GM18870 (cell line): Measurements from ENCODE around the gene BICC1.

Experiments used
- ATAC-seq: cut with Tn5 transposase; IDR thresholded peaks from one replicate; pipeline ENCODE4 v1.9.1; 2021; ENCODE audit warnings: moderate library complexity; ENCODE audit not compliant: unreplicated experiment

Gene BICC1

GRCh38 chr10:58560068-58560467 lies 47.4 kb downstream of the BICC1 start:
- no peak for ATAC-seq

- no peak for ATAC-seq
These were observed 52.6 kb downstream of the BICC1 start for GRCh38 chr10:58565271-58565670.

DNA sequence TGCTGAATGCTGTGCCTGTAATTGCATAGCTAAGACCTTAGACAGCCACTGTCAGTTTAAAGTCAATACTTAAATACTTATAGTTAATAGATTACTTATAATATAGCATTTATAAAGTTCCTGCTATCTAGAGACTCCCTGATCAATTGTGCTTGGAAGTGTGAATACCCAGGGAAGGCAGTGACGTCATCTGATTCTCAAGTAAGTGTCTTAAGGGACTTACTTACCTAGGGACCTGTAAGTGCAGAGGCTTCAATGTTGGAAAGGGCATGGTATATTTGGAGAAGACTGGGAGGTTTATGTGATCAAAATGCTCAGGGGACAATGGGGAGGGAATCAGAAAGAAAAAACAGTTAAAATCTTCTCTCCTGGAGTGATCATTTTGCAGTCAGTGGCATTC lies 55.0 kb downstream of the BICC1 start:
- no peak for ATAC-seq

DNA sequence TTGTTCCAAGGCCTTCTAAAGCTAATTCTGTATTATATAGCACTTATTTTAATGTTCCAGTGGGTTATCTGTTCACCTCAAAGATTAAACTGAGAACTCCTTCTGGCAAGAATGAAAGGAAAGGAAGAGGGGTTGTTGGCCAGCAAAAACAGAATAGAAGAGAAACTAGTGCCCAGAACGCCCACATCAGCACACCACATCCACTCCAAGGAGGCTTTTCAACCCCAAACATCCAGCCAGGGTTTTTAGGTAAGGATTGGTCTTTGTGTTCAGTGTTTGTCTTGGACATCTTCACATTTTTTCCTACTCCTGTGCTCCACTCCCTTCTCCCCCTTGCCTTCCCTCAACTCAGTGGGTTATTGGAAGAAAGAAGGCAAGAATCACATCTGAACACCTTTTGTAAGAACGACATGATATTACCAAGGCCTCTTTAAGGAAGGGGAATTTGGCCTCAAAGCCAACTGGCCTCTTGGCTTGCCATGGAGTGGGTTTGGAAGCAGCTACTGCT lies 55.8 kb downstream of the BICC1 start:
- no peak for ATAC-seq

- no peak for ATAC-seq
These were observed 57.6 kb downstream of the BICC1 start for GRCh38 chr10:58570307-58570723.

DNA sequence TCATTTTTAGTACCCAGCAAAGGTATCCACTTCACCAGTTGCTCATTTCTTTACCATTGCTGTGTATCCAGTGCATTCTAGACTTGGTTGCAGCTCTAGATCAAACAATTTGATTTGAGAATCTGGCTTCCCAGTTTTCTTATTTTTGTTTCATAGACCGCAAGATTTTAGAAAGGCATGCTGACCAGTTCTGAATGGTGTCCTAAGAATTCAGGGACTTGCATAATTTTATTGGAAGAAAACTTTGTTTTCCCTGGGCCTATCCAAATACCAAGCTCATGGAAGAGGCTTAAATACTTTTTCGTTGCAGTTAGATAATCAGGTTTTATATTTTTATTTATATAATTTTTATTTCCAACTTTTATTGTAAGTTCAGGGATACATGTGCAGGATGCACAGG lies 58.3 kb downstream of the BICC1 start:
- ATAC-seq = no peak

- ATAC-seq = no peak
These were observed 60.5 kb downstream of the BICC1 start for GRCh38 chr10:58573144-58573543.

DNA sequence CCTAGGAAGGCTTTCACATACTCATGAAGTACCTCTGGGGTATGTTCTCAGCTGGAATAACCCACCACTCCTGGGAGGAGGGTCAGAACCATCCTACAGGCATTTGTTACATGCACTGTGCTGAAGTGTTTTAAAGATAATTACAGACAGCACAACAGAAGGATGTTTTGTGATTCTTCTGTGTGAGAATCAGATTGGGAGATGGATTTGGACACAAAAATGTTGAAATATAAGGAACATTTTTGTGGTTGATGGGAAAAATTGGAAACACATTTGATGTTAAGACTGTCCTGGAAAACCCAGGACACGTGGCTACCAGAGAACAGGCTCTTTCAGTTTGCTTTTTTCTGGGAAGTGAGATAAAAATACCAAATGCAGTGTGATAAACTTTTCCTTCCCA lies 61.4 kb downstream of the BICC1 start:
- ATAC-seq = no peak

DNA sequence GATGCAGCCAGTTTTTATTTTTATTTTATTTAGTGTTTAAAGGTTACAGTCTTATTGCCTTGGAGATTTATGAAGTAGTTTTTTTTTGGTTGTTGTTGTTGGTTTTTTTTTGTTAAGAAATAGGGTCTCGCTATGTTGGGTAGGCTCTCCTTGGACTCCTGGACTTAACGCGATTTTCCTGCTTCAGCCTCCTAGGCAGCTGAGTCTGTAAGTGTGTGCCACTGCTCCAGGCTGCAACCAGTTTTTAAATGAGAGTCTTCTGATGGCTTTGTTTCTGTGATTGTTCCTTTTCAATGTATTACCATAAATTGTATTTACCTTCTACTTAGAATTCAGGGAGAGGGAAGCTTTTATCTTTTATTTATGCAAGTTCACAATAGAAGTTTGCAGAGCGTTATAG lies 62.8 kb downstream of the BICC1 start:
- no peak for ATAC-seq

GRCh38 chr10:58576751-58577436 lies 64.2 kb downstream of the BICC1 start:
- no peak for ATAC-seq

GRCh38 chr10:58577437-58577777 lies 64.7 kb downstream of the BICC1 start:
- ATAC-seq = no peak

GRCh38 chr10:58578366-58578765 lies 65.7 kb downstream of the BICC1 start:
- no peak for ATAC-seq

DNA sequence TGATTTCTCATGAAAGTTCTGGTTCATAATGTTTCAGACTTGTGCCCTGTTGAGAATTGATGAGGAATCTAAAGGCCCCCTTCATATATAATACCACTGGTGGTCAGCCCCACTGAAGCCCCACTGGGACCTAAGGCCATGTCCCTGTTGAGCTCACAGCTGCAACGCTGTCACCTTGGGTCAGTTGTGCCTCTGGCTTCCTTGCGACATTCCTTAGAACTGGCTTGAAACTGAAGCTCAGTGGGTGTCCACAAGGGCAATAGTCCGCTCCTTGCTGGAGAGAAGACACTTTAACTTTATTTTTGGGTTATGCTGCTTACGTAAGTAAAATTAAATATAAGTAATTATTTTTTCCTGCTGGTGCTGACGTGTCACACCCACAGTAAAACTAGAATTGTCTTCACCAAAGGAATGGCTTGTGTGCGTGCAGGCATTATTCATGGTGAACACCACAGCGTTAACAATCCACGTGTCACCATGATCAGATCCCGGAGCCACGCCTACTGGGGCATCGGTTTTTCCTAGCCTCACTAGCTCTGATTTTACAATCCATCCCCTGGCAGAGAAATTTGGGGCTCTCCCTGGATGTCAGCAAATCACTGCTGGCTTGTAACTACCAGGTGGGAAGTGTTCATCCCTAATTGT lies 66.5 kb downstream of the BICC1 start:
- ATAC-seq = no peak

GRCh38 chr10:58582045-58582444 lies 69.4 kb downstream of the BICC1 start:
- ATAC-seq = no peak

DNA sequence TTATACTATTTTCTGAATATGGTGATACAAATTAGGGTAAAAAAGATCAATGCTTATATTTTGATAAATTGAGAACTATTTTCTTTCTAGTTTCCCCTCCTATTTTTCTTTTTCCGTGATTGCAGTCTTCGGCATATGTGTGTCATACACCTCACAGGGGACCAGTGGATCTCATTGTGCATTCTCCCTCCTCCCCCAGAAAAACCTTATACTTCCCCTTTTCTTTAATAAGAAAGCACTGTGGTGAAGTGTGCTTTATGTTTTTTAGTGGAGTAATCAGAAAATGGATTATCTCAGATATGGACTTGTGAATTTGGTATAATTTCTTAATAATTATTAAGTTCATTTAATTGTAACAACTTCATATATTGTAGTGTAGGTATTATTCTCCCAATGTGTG lies 72.8 kb downstream of the BICC1 start:
- ATAC-seq = no peak

DNA sequence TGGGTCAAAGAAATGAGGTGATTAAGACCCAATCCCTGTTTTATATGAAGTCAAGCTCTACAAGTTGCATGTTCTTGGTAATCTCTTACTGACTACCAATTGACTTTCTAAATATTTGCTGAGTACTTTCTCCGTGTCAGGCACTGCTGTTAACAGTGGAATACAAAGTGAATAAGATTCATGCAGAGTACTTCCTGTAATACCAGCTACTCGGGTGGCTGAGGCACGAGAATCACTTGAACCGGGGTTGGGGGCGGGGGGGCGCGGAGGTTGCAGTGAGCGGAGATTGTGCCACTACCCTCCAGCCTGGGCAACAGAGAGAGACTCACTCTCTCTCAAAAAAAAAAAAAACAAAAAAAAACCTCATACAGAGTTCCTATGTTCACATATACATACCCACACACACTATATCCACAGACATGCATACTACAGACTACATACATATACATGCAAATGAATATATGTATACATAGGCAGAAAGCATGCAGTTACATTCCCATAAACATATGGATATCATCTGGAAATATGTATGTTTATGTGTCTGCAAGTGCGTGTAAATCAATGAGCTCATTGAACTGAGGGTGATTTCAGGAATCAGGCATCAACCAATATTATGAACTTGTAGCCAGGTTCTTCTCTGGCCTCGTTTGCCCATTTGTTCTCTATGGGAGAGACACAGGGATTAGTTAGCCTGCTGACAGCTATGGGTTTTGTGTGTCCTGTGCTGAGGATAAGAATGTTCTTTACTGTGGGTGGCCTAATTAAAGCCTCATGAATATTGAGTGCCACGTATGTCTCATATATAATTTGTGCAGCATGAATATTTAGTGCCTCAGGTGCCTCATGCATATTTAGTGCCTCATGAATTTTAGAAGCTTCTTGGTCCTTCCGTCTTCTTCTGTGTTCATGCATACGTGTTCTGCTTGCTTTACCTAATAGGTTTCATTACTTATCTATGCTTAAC lies 73.9 kb downstream of the BICC1 start:
- no peak for ATAC-seq

DNA sequence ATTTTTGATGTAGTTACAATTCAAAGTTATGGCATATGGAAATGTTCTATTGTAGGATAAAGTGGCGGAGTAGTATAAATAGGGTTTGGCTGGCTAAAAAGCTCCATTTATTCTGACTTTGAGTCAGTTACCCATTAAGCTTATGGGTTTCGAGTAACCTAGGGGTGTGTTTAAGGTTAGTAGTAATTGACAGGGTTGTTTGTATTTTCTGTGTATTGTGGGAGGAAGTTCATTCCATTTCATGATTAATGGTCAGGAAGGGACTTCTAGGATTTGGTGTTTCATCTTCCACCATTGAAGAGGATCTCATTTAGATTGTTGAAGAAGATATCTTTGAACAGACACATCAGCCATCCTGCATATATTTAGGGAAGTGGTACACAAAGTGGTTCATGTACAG lies 75.0 kb downstream of the BICC1 start:
- ATAC-seq = no peak

DNA sequence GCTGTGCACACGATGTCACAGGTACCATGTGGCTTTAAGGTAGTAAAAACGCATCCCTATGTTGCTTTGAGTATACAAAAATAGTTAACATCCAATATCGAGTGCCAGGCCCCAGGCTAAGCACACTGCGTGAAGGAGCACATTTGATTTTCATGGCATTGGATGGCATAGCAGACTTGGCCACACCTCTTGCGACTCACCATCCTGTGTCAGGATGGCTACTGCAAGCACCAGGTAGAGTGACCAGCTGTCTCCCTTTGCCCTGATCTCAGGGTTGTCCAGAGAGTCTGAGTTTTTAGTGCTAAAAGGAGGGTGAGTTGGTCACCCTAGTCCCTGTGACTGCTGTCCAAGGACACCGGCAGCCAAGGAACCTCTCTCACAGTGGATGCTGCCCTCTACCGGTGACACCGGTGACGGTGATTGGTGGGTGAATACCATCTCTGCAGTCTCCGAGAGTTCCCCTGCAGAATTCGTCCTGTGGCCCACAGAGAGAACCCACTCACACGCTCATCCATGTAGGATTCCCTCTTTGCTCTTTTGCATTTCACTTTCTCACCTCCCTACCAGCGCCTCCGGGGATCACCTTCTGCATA lies 76.1 kb downstream of the BICC1 start:
- no peak for ATAC-seq

GRCh38 chr10:58590152-58590840 lies 77.6 kb downstream of the BICC1 start:
- ATAC-seq = no peak

DNA sequence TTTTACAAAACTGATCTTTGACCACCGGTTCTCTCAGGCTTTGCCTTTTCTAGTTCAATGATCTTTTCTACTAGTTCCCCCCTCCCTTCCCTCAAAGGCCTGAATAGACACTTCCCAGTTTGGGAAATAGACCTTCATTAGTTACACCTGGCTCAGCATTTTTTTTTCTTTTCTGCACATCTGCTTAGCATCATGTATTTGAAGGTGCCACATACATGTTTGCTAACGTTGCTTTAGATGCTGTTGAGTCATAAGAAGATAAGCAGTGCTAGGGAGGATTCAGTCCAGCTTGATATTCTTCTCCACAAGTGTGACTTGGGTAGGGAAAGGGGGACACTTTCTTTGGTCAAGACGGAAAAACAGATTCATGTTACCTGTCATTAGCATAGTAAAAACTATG lies 78.3 kb downstream of the BICC1 start:
- ATAC-seq = no peak

DNA sequence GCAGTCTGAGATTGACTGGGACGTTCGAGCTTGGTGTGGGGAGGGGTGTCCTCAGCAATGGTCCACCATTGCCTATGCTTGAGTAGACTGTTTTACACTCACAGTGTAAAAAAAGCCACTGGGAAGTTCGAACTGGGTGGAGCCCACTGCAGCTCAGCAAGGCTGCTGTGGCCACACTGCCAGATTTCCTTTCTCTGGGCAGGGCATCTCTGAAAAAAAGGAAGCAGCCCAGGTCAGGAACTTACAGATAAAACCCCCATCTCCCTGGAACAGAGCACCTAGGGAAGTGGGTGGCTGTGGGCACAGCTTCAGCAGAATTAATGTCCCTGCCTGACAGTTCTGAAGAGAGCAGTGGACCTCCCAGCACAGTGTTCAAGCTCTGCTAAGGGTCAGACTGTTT lies 80.3 kb downstream of the BICC1 start:
- no peak for ATAC-seq
